DND-41 (cell line): ENCODE data around the gene KCNK4.
A peak's percentile ranks its signal among the peaks of the same experiment; 100 is the strongest.

Experiments
- CTCF ChIP-seq: IDR thresholded peaks from 2 replicates; pipeline ENCODE4 v1.5.1; 2012; ENCODE audit warnings: borderline replicate concordance, low read length, moderate library complexity, mild to moderate bottlenecking; ENCODE audit not compliant: poor library complexity, severe bottlenecking; ENCODE audit errors: extremely low read depth
- EZH2 ChIP-seq: IDR thresholded peaks from 3 replicates; pipeline ENCODE4 v1.6.1; 2012; ENCODE audit warnings: borderline replicate concordance, low read depth, mild to moderate bottlenecking, moderate library complexity, low read length, inconsistent platforms; ENCODE audit not compliant: severe bottlenecking

GRCh38 chr11:64285885-64286800 lies 5.0 kb upstream of the KCNK4 start:
- TF ChIP-seq CTCF = peak; percentile 65
- TF ChIP-seq EZH2 = no peak
